Loucy (cell line): ENCODE results near the gene UNC5B.

ENCODE experiments used
- H2AFZ ChIP-seq: fragments of 200-600 bp; sonication (generic); 2 replicates; pipeline ENCODE4 v1.6.0; 2016; ENCODE audit warnings: antibody characterized with exemption, mild to moderate bottlenecking, low read length, moderate library complexity
- H3F3A ChIP-seq: fragments of 200-600 bp; 2 replicates; pipeline ENCODE4 v1.6.0; 2016; ENCODE audit warnings: antibody characterized with exemption, low read depth, mild to moderate bottlenecking
- H3K27me3 ChIP-seq: fragments of 200-600 bp; sonication (generic); 2 replicates; pipeline ENCODE4 v1.6.1; 2014; ENCODE audit warnings: low read length, mild to moderate bottlenecking; ENCODE audit not compliant: insufficient read depth, poor library complexity, severe bottlenecking
- H3K36me3 ChIP-seq: fragments of 200-600 bp; sonication (generic); 2 replicates; pipeline ENCODE4 v1.6.1; 2016; ENCODE audit warnings: low read length; ENCODE audit not compliant: insufficient read depth
- H3K4me1 ChIP-seq: fragments of 200-600 bp; sonication (generic); 2 replicates; pipeline ENCODE4 v1.5.1; 2014; ENCODE audit warnings: low read length, mild to moderate bottlenecking; ENCODE audit not compliant: insufficient read depth, poor library complexity, severe bottlenecking
- H3K4me2 ChIP-seq: fragments of 200-600 bp; sonication (generic); 2 replicates; pipeline ENCODE4 v1.6.0; 2014; ENCODE audit warnings: antibody characterized with exemption, low read length, low read depth, mild to moderate bottlenecking; ENCODE audit not compliant: poor library complexity, severe bottlenecking
- H3K4me3 ChIP-seq: fragments of 200-600 bp; sonication (generic); 2 replicates; pipeline ENCODE4 v1.5.1; 2014; ENCODE audit warnings: low read length, mild to moderate bottlenecking, mixed read lengths; ENCODE audit not compliant: poor library complexity, severe bottlenecking
- H3K79me2 ChIP-seq: fragments of 200-600 bp; sonication (generic); 2 replicates; pipeline ENCODE4 v1.6.1; 2014; ENCODE audit warnings: low read length; ENCODE audit not compliant: insufficient read depth
- H3K9ac ChIP-seq: fragments of 200-600 bp; sonication (generic); 2 replicates; pipeline ENCODE4 v1.6.0; 2014; ENCODE audit warnings: mild to moderate bottlenecking, low read depth, low read length, moderate library complexity; ENCODE audit not compliant: poor library complexity, severe bottlenecking
- H3K9me2 ChIP-seq: fragments of 200-600 bp; sonication (generic); replicated peaks from 2 replicates; pipeline ENCODE4 v1.6.1; 2016; ENCODE audit warnings: low read depth, low read length, mixed read lengths
- H3K9me3 ChIP-seq: fragments of 200-600 bp; sonication (generic); 2 replicates; pipeline ENCODE4 v1.6.1; 2014; ENCODE audit warnings: mild to moderate bottlenecking, antibody characterized with exemption, low read length, low read depth; ENCODE audit not compliant: insufficient read depth
- H4K20me1 ChIP-seq: fragments of 200-600 bp; sonication (generic); 2 replicates; pipeline ENCODE4 v1.6.0; 2014; ENCODE audit warnings: antibody characterized with exemption, low read length, mild to moderate bottlenecking; ENCODE audit not compliant: insufficient read depth, poor library complexity, severe bottlenecking
- CTCF ChIP-seq: fragments of 200-600 bp; sonication (generic); conservative IDR thresholded peaks from 2 replicates; pipeline ENCODE4 v1.5.1; 2014; ENCODE audit warnings: mild to moderate bottlenecking, antibody characterized with exemption, low read length
- EZH2phosphoT487 ChIP-seq: fragments of 200-600 bp; IDR thresholded peaks from 2 replicates; pipeline ENCODE4 v1.6.1; 2018; ENCODE audit warnings: antibody characterized with exemption, mild to moderate bottlenecking, moderate library complexity, borderline replicate concordance

Gene UNC5B

DNA sequence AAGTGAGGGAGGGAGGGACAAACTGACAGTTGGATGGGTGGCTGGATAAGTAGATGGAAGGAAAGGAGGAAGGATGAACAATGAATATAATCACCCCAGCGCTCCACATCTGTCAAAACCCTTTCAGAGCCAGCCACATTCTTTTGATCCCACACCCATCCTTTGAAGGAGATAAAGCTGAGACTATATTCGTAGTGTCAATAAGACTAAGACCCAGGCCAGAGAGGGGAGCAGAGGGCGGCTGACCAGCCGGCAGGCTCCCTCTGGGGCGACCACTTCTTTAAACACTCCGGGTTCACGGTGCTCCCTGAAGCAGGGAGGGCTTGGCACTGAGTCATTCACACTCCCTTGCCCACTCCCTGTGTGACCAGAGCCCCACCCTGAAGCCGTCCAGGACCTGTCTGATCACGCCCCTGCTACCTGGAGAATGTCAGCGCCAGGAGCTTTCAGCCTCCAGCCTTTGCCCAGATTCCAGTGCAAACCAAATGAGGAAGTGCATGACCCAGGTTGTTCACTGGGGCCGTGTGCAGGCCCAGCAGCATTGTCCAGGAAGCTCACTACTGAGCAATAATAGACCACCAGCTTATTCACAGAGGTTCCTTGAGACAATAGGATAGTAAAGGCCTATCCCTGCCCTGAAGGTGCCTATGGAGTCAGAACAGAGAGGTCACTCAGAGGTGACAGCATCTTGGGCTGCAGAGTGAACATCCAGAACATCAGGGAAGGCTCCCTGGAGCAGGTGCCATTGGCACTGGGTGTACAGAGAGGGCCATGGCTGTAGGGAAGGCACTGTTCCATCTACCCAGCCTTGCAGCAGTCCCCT is 34.4 kb downstream of the UNC5B start:
- H3K4me3 ChIP-seq, result no peak overlapping the region
- TF ChIP-seq CTCF (no peak), EZH2phosphoT487 (no peak)
- H3K27me3 ChIP-seq, result no peaks in the 10 kb centered on the region
- no peaks in the 10 kb centered on the region for H3K79me2 ChIP-seq
- H3K4me1 ChIP-seq, result no peaks in the 10 kb centered on the region
- no peaks in the 10 kb centered on the region for H4K20me1 ChIP-seq
- H3K36me3 ChIP-seq, result no peaks in the 10 kb centered on the region
- H3K9ac ChIP-seq, result no peak overlapping the region
- no peak overlapping the region for H3K4me2 ChIP-seq
- H2AFZ ChIP-seq, result no peak overlapping the region
- no peaks in the 10 kb centered on the region for H3F3A ChIP-seq
- no peaks in the 10 kb centered on the region for H3K9me3 ChIP-seq
- no peaks in the 10 kb centered on the region for H3K9me2 ChIP-seq

DNA sequence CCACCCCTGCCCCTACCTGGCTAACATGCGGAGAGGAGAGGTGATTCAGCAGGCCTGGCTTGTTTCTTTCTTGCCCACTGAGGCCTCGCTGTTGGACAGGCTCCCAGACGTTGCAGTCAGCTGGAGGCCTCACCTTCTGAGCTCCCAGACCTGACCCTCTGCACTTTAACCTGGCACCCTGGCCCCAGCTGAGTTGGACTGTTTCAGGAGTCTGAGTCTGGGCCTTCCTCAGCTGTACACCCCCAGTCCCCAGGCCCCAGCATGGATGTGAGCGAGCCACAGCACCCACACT is 35.0 kb downstream of the UNC5B start:
- Histone ChIP-seq H2AFZ (no peak overlapping the region), H3K27me3 (no peaks in the 10 kb centered on the region), H3K36me3 (no peaks in the 10 kb centered on the region), H3F3A (no peaks in the 10 kb centered on the region), H3K4me1 (no peaks in the 10 kb centered on the region), H3K9ac (no peak overlapping the region), H3K4me2 (no peak overlapping the region), H3K9me3 (no peaks in the 10 kb centered on the region), H4K20me1 (no peaks in the 10 kb centered on the region), H3K4me3 (no peak overlapping the region), H3K9me2 (no peaks in the 10 kb centered on the region), H3K79me2 (no peaks in the 10 kb centered on the region)
- no peak for TF ChIP-seq CTCF
- no peak for TF ChIP-seq EZH2phosphoT487

GRCh38 chr10:71247804-71248203 is 35.4 kb downstream of the UNC5B start:
- Histone ChIP-seq H3K9me3 (no peaks in the 10 kb centered on the region), H3K36me3 (no peaks in the 10 kb centered on the region), H3F3A (no peaks in the 10 kb centered on the region), H3K9ac (no peak overlapping the region), H3K4me2 (no peak overlapping the region), H3K79me2 (no peaks in the 10 kb centered on the region), H3K9me2 (no peaks in the 10 kb centered on the region), H4K20me1 (no peaks in the 10 kb centered on the region), H3K4me1 (no peaks in the 10 kb centered on the region), H3K4me3 (no peak overlapping the region), H3K27me3 (no peaks in the 10 kb centered on the region), H2AFZ (no peak overlapping the region)
- no peak for TF ChIP-seq EZH2phosphoT487
- TF ChIP-seq CTCF, result no peak
